ENCODE data around the gene MBD3L2. TPM values are rescaled to one million over a fixed set of nuclear protein-coding genes. Genes with fewer than 3 reads are reported as not detected.
"Not testable (repeated sequence)": the region's sequence is repeated elsewhere in the genome, so short reads cannot be mapped to it uniquely, and the experiment has no call there.

MBD3L2 gene
- total and polyA plus RNA-seq, 2 experiments from 2014 or later = not detected

GRCh38 chr19:7010722-7011593 lies 38.2 kb upstream of the MBD3L2 start:
- Histone ChIP-seq H3K9me3 (ENCODE audit: low read depth) (no peaks in the 10 kb centered on the region), H2AFZ (no peak overlapping the region), H3K36me3 (replicated peaks; ENCODE audit: insufficient read depth, low read depth) (no peaks in the 10 kb centered on the region), H4K20me1 (ENCODE audit: insufficient read depth, poor library complexity, severe bottlenecking) (no peaks in the 10 kb centered on the region), H3K4me3 (no peak overlapping the region), H3K27me3 (no peaks in the 10 kb centered on the region), H3K79me2 (no peaks in the 10 kb centered on the region), H3K4me2 (no peak overlapping the region), H3K27ac (no peak overlapping the region), H3K4me1 (ENCODE audit: insufficient read depth) (no peaks in the 10 kb centered on the region), H3K9me2 (replicated peaks; ENCODE audit: insufficient read depth) (no peaks in the 10 kb centered on the region)
- DNase-seq (ENCODE audit: low spot score) = no peak
- no peak for TF ChIP-seq EZH2 (IDR thresholded peaks at IDR 0.05; ENCODE audit: borderline replicate concordance)
- TF ChIP-seq CTCF (IDR thresholded peaks at IDR 0.05; ENCODE audit: poor library complexity) = no peak
- TF ChIP-seq EZH2phosphoT487 (IDR thresholded peaks at IDR 0.05; ENCODE audit: low read depth, severe bottlenecking, unreplicated experiment) = no peak
- 79% methylated on average over 12 of the region's 12 CpGs for WGBS (ENCODE audit: low lambda C conversion rate, missing lambda C conversion rate)

- no peaks in the 10 kb centered on the region for H3K9me2 ChIP-seq (replicated peaks; ENCODE audit: insufficient read depth)
- H3K79me2 ChIP-seq = no peaks in the 10 kb centered on the region
- no peak overlapping the region for H2AFZ ChIP-seq
- H3K36me3 ChIP-seq (replicated peaks; ENCODE audit: insufficient read depth, low read depth) = no peaks in the 10 kb centered on the region
- no peaks in the 10 kb centered on the region for H3K27me3 ChIP-seq
- H3K4me3 ChIP-seq = no peak overlapping the region
- 67% methylated on average over 4 of the region's 4 CpGs for WGBS (ENCODE audit: low lambda C conversion rate, missing lambda C conversion rate)
- no peak overlapping the region for H3K27ac ChIP-seq
- no peaks in the 10 kb centered on the region for H4K20me1 ChIP-seq (ENCODE audit: insufficient read depth, poor library complexity, severe bottlenecking)
- DNase-seq (ENCODE audit: low spot score) = no peak
- H3K9me3 ChIP-seq (ENCODE audit: low read depth) = no peaks in the 10 kb centered on the region
- no peak overlapping the region for H3K4me2 ChIP-seq
- H3K4me1 ChIP-seq (ENCODE audit: insufficient read depth) = no peaks in the 10 kb centered on the region
- TF ChIP-seq EZH2phosphoT487 (IDR thresholded peaks at IDR 0.05; ENCODE audit: low read depth, severe bottlenecking, unreplicated experiment) (no peak), CTCF (IDR thresholded peaks at IDR 0.05; ENCODE audit: poor library complexity) (no peak), EZH2 (IDR thresholded peaks at IDR 0.05; ENCODE audit: borderline replicate concordance) (no peak)
Observed at GRCh38 chr19:7013678-7014077, 35.4 kb upstream of the MBD3L2 start.

GRCh38 chr19:7018828-7019227 lies 30.3 kb upstream of the MBD3L2 start:
- Histone ChIP-seq H2AFZ (no peak overlapping the region), H3K27ac (no peak overlapping the region), H3K9me3 (ENCODE audit: low read depth) (no peaks in the 10 kb centered on the region), H3K4me1 (ENCODE audit: insufficient read depth) (no peaks in the 10 kb centered on the region), H3K9me2 (replicated peaks; ENCODE audit: insufficient read depth) (no peaks in the 10 kb centered on the region), H4K20me1 (ENCODE audit: insufficient read depth, poor library complexity, severe bottlenecking) (no peaks in the 10 kb centered on the region), H3K79me2 (no peaks in the 10 kb centered on the region), H3K36me3 (replicated peaks; ENCODE audit: insufficient read depth, low read depth) (no peaks in the 10 kb centered on the region), H3K4me3 (no peak overlapping the region), H3K27me3 (no peaks in the 10 kb centered on the region), H3K4me2 (no peak overlapping the region)
- WGBS (ENCODE audit: low lambda C conversion rate, missing lambda C conversion rate) = 81% methylated on average over 6 of the region's 6 CpGs
- TF ChIP-seq EZH2phosphoT487 (IDR thresholded peaks at IDR 0.05; ENCODE audit: low read depth, severe bottlenecking, unreplicated experiment) (no peak), EZH2 (IDR thresholded peaks at IDR 0.05; ENCODE audit: borderline replicate concordance) (no peak), CTCF (IDR thresholded peaks at IDR 0.05; ENCODE audit: poor library complexity) (no peak)
- DNase-seq (ENCODE audit: low spot score) = no peak

- not testable (repeated sequence) for H2AFZ ChIP-seq; DNase-seq (ENCODE audit: low spot score); H3K9me3 ChIP-seq (ENCODE audit: low read depth); H3K4me3 ChIP-seq; H3K4me2 ChIP-seq; H4K20me1 ChIP-seq (ENCODE audit: insufficient read depth, poor library complexity, severe bottlenecking); H3K27me3 ChIP-seq; H3K36me3 ChIP-seq (replicated peaks; ENCODE audit: insufficient read depth, low read depth); H3K79me2 ChIP-seq; H3K4me1 ChIP-seq (ENCODE audit: insufficient read depth); H3K27ac ChIP-seq; H3K9me2 ChIP-seq (replicated peaks; ENCODE audit: insufficient read depth)
- WGBS (ENCODE audit: low lambda C conversion rate, missing lambda C conversion rate) = no CpG with 5 or more reads among the region's 6 CpGs
Observed at GRCh38 chr19:7021331-7021730, 27.8 kb upstream of the MBD3L2 start, which contains the start of gene MBD3L2B. Gene MBD3L2B, minus strand, starts transcription at chr19:7021431. Its CDS starts 34 bp downstream, at chr19:7021397.

GRCh38 chr19:7028790-7029189 lies 20.3 kb upstream of the MBD3L2 start:
- not testable (repeated sequence) for DNase-seq (ENCODE audit: low spot score); H3K27ac ChIP-seq; H3K4me2 ChIP-seq; H2AFZ ChIP-seq; H4K20me1 ChIP-seq (ENCODE audit: insufficient read depth, poor library complexity, severe bottlenecking); H3K79me2 ChIP-seq; H3K9me3 ChIP-seq (ENCODE audit: low read depth); H3K4me1 ChIP-seq (ENCODE audit: insufficient read depth); H3K36me3 ChIP-seq (replicated peaks; ENCODE audit: insufficient read depth, low read depth); H3K4me3 ChIP-seq; H3K27me3 ChIP-seq; H3K9me2 ChIP-seq (replicated peaks; ENCODE audit: insufficient read depth)
- WGBS (ENCODE audit: low lambda C conversion rate, missing lambda C conversion rate) = no CpG with 5 or more reads among the region's 1 CpG

- H4K20me1 ChIP-seq (ENCODE audit: insufficient read depth, poor library complexity, severe bottlenecking); H3K4me3 ChIP-seq; H3K9me3 ChIP-seq (ENCODE audit: low read depth); H3K27me3 ChIP-seq; H3K4me1 ChIP-seq (ENCODE audit: insufficient read depth); H3K9me2 ChIP-seq (replicated peaks; ENCODE audit: insufficient read depth); H3K27ac ChIP-seq; H3K79me2 ChIP-seq; H3K4me2 ChIP-seq; H2AFZ ChIP-seq; DNase-seq (ENCODE audit: low spot score); H3K36me3 ChIP-seq (replicated peaks; ENCODE audit: insufficient read depth, low read depth): not testable (repeated sequence)
- no CpG with 5 or more reads among the region's 9 CpGs for WGBS (ENCODE audit: low lambda C conversion rate, missing lambda C conversion rate)
Observed at GRCh38 chr19:7030278-7030677, 18.8 kb upstream of the MBD3L2 start, which contains the start of gene MBD3L5. Gene MBD3L5, plus strand, starts transcription at chr19:7030578. Its CDS starts 34 bp downstream, at chr19:7030612.
